GM12875 (cell line): ENCODE results near the gene RAB7A.

Experiments
- H3K4me3 ChIP-seq: one replicate; pipeline ENCODE4 v1.5.1; 2011; ENCODE audit warnings: low read depth, low read length, control low read depth
- TF ChIP-seq, protein P1 (sequence below): IDR thresholded peaks from 2 replicates; pipeline ENCODE4 v1.5.1; 2011; ENCODE audit warnings: low read depth, mild to moderate bottlenecking, control low read depth, inconsistent platforms, low read length, moderate library complexity, borderline replicate concordance; ENCODE audit not compliant: insufficient read depth

Gene RAB7A

DNA sequence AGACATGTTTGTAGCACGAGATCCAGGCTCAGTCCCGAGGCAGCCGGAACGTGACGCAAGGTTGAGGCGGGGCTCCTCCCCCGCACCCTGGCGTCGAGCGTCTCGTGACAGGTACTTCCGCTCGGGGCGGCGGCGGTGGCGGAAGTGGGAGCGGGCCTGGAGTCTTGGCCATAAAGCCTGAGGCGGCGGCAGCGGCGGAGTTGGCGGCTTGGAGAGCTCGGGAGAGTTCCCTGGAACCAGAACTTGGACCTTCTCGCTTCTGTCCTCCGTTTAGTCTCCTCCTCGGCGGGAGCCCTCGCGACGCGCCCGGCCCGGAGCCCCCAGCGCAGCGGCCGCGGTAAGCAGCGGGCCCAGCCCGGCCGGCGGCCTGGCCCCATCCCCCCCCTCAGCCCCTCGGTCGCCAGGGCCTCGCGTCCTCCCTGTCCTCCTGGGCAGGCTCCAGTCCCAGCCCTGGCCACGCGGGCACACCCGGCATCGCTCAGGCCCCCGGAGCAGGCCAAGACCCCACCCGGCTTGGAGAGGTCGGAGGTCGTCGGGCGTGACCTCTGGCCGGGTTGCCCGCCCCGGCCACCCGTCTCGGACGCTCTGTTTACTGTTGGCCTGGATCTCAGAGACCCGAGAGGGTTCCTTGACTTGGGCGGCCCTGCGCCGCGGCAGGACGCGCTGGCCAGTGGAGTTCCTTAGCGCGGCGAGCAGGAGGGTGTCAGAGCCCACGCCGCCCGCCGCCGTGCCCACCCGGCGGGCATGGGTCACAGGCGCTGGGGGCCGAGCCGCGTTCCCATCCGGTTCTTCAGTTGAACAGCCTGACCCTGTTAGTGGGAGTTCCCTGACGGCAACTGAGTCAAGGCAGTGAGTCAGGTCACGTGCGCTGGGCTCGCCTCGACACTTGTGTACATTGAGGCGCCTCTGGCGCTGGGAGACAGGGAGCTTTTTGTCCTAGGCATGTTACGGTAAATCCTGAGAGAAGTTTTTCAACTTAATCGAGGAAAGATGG, at the start of gene RAB7A:
TSS of gene RAB7A (plus strand) at position 161 of the 994 bp plus-strand sequence. CDS start 69,185 bp downstream, outside the sequence.
- H3K4me3 ChIP-seq = peak within 1 kb of the TSS; percentile 95
- TF ChIP-seq, protein P1, sequence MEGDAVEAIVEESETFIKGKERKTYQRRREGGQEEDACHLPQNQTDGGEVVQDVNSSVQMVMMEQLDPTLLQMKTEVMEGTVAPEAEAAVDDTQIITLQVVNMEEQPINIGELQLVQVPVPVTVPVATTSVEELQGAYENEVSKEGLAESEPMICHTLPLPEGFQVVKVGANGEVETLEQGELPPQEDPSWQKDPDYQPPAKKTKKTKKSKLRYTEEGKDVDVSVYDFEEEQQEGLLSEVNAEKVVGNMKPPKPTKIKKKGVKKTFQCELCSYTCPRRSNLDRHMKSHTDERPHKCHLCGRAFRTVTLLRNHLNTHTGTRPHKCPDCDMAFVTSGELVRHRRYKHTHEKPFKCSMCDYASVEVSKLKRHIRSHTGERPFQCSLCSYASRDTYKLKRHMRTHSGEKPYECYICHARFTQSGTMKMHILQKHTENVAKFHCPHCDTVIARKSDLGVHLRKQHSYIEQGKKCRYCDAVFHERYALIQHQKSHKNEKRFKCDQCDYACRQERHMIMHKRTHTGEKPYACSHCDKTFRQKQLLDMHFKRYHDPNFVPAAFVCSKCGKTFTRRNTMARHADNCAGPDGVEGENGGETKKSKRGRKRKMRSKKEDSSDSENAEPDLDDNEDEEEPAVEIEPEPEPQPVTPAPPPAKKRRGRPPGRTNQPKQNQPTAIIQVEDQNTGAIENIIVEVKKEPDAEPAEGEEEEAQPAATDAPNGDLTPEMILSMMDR = no peak

- H3K4me3 ChIP-seq = no peak overlapping the region
- TF ChIP-seq, protein P1 = no peak
Observed at GRCh38 chr3:128679338-128679737, 46.6 kb upstream of the RAB7A start.

GRCh38 chr3:128680603-128681368, 45.2 kb upstream of the RAB7A start:
- TF ChIP-seq, protein P1 = peak; percentile 99
- peak overlapping the region; percentile 77 for H3K4me3 ChIP-seq

- peak overlapping the region; percentile 77 for H3K4me3 ChIP-seq
- TF ChIP-seq, protein P1 = no peak
Observed at GRCh38 chr3:128681369-128681829, 44.6 kb upstream of the RAB7A start.

DNA sequence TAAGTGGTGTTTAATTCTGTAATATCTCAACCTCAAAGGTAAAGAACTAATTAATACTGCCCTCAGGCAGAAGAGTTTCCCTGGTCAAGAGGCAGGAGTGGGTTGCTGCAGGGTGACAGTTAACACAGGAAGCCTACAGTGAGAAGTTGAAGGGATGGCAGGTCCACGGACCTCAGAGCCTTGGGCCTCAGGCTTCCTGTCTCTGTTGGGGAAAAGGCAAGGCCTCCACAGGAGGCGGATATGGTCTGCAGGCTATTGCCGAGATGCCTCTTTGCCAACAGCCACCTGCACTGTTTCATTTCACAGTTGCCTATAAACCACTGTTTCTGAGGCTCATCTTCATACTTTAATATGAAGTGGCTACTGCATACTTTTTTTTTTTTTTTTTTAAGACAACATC, 42.0 kb upstream of the RAB7A start:
- no peak overlapping the region for H3K4me3 ChIP-seq
- TF ChIP-seq, protein P1 = no peak

- H3K4me3 ChIP-seq = no peak overlapping the region
- TF ChIP-seq, protein P1 = no peak
Observed at GRCh38 chr3:128684986-128685726, 40.8 kb upstream of the RAB7A start.
